Body of pancreas (tissue), 4 donors: ENCODE measurements around the gene STK40.

ENCODE experiments used
- CTCF ChIP-seq, 7 experiments: fragments of 450-650 bp in 4 of 7; fragments of 200-600 bp in 3 of 7; sonication (generic) in 3 of 7; IDR thresholded peaks; one replicate each; pipeline ENCODE4 v1.5.1; 2016 to 2019; ENCODE audit warnings: antibody characterized with exemption in 7 of 7
- POLR2A ChIP-seq, 3 donors: fragments of 450-650 bp; IDR thresholded peaks; one replicate each; pipeline ENCODE4 v1.6.1; 2016; ENCODE audit warnings: antibody characterized with exemption in 3 of 3, mild to moderate bottlenecking in 2 of 3

GRCh38 chr1:36327421-36328087, 58.2 kb downstream of the STK40 start:
- no peak for TF ChIP-seq CTCF (IDR thresholded peaks at IDR 0.05)
- TF ChIP-seq POLR2A (IDR thresholded peaks at IDR 0.05), result no peak
